Activated T-helper 1 cell treated with Interleukin-2 at 50 U/mL for 16 hours (primary cell): ENCODE data around the gene OR4C45.
"Not testable (repeated sequence)": the region's sequence is repeated elsewhere in the genome, so short reads cannot be mapped to it uniquely, and the experiment has no call there.

ENCODE experiments used
- DNase-seq: peaks from one replicate; pipeline ENCODE4 v3.0.0-alpha.2; 2020; ENCODE audit warnings: low read depth

Gene OR4C45

GRCh38 chr11:50032574-50032973 lies at the start of gene OR4C45:
TSS of gene OR4C45 (plus strand) at chr11:50032874.
- no peak for DNase-seq

- no peak for DNase-seq
Observed at GRCh38 chr11:49995565-49995964, 37.1 kb upstream of the OR4C45 start.

- no peak for DNase-seq
Observed at GRCh38 chr11:50030193-50030592, 2.5 kb upstream of the OR4C45 start.

GRCh38 chr11:50036239-50036638 lies 3.6 kb downstream of the OR4C45 start:
- not testable (repeated sequence) for DNase-seq

- DNase-seq, result no peak
Observed at GRCh38 chr11:50037251-50037650, 4.6 kb downstream of the OR4C45 start.

- no peak for DNase-seq
Observed at GRCh38 chr11:50044647-50045046, 12.0 kb downstream of the OR4C45 start.

- not testable (repeated sequence) for DNase-seq
Observed at GRCh38 chr11:50063056-50063455, 30.4 kb downstream of the OR4C45 start.

GRCh38 chr11:50070389-50070788 lies 37.7 kb downstream of the OR4C45 start:
- DNase-seq, result no peak

GRCh38 chr11:50071584-50072225 lies 39.0 kb downstream of the OR4C45 start:
- no peak for DNase-seq

- no peak for DNase-seq
Observed at GRCh38 chr11:50072226-50073112, 39.8 kb downstream of the OR4C45 start.

GRCh38 chr11:50073113-50074105 lies 40.7 kb downstream of the OR4C45 start:
- no peak for DNase-seq

- DNase-seq, result no peak
Observed at GRCh38 chr11:50074161-50074560, 41.5 kb downstream of the OR4C45 start.

- no peak for DNase-seq
Observed at GRCh38 chr11:50075856-50076255, 43.2 kb downstream of the OR4C45 start.

- no peak for DNase-seq
Observed at GRCh38 chr11:50077526-50077925, 44.9 kb downstream of the OR4C45 start.

GRCh38 chr11:50078001-50078400 lies 45.3 kb downstream of the OR4C45 start:
- no peak for DNase-seq

- not testable (repeated sequence) for DNase-seq
Observed at GRCh38 chr11:50078946-50079345, 46.3 kb downstream of the OR4C45 start.

- no peak for DNase-seq
Observed at GRCh38 chr11:50080256-50080655, 47.6 kb downstream of the OR4C45 start.
